ENCODE measurements around the gene CD33. TPM values are rescaled to one million over a fixed set of nuclear protein-coding genes. Genes with fewer than 3 reads are reported as not detected.
A peak's percentile ranks its signal among the peaks of the same experiment; 100 is the strongest.

CD33 gene
- total and polyA plus RNA-seq, 9 of the 15 experiments (the other 6 are each of a cell fraction or from before 2014, with no cell fraction given) = 36.1 to 88.6 (median 49.6) TPM

- peak; percentile 86 for TF ChIP-seq NCOA1 (IDR thresholded peaks at IDR 0.05; ENCODE audit: low read depth)
- 0 out of 2 replicates have a peak, but pooled peaks have one; percentile 40 for TF ChIP-seq NFRKB (IDR thresholded peaks at IDR 0.05; ENCODE audit: low read depth)
- TF ChIP-seq MAZ (CRISPR knock-in tag; conservative IDR thresholded peaks at IDR 0.05 in 1 of 2, IDR thresholded peaks at IDR 0.05 in 1 of 2) = peak; percentile 34 to 81; a peak in 3 of 4 replicates
- peak; percentile 62; the same call in 1 of the 2 replicates for TF ChIP-seq ZNF395 (CRISPR knock-in tag; IDR thresholded peaks at IDR 0.05)
- peak; percentile 63 for TF ChIP-seq ELF1 (tag; IDR thresholded peaks at IDR 0.05)
- TF ChIP-seq UBTF (IDR thresholded peaks at IDR 0.05; ENCODE audit: borderline replicate concordance in 1 of 2, low read depth in 2 of 2, low read length in 2 of 2) = peak; percentile 81 to 94; a peak in 3 of 4 replicates
These were observed at the start of gene CD33 (continued) for GRCh38 chr19:51224898-51225393.

- H3K9ac ChIP-seq (ENCODE audit: insufficient read depth in 1 of 2, low read depth in 2 of 2, low read length in 2 of 2) = no peak overlapping the region
- H3K27ac ChIP-seq (ENCODE audit: extremely low read depth, low read depth, low read length) = no peak overlapping the region
- H3K4me1 ChIP-seq (replicated peaks in 1 of 2; ENCODE audit: control insufficient read depth in 2 of 2, insufficient read depth in 2 of 2, low read length in 2 of 2) = peaks cover 0 to 10% of the 10 kb centered on the region in 2 experiments; a peak in 2 of 5 replicates
- FAIRE-seq (no peak), ATAC-seq (no peak), DNase-seq (ENCODE audit: extremely low read depth in 1 of 4, low spot score in 3 of 4) (no peak)
- ChIA-PET CTCF (ENCODE audit: low intra/inter-chr PET ratio) (no interaction called here), POLR2A (no interaction called here)
- H4K20me1 ChIP-seq (replicated peaks; ENCODE audit: control insufficient read depth, insufficient read depth, low read length) = no peaks in the 10 kb centered on the region; the same call in 1 of the 2 replicates
- no peak overlapping the region for H3K4me3 ChIP-seq
- no peak overlapping the region for H2AFZ ChIP-seq (ENCODE audit: low read depth, low read length)
- in situ Hi-C loops (cut with MboI) = no loop called here
- H3K9me3 ChIP-seq (replicated peaks; ENCODE audit: control insufficient read depth, insufficient read depth, low read depth, low read length) = no peaks in the 10 kb centered on the region
- no peaks in the 10 kb centered on the region for H3K9me1 ChIP-seq (ENCODE audit: control insufficient read depth, insufficient read depth, low read length)
- intact Hi-C loops (cut with micrococcal nuclease) = no loop called here
- H3K79me2 ChIP-seq (ENCODE audit: control insufficient read depth, insufficient read depth, low read length) = no peaks in the 10 kb centered on the region
- no peak overlapping the region for H3K4me2 ChIP-seq (ENCODE audit: insufficient read depth, low read length)
- 0% methylated on average over 1 of the region's 1 CpG for WGBS (ENCODE audit: insufficient coverage, low coverage, missing lambda C conversion rate)
- H3K27me3 ChIP-seq (ENCODE audit: control insufficient read depth in 2 of 2, insufficient read depth in 2 of 2, low read length in 2 of 2) = peaks cover 3 to 27% of the 10 kb centered on the region in 2 experiments; a peak in 4 of 5 replicates
- no TSS peak for BruUV-seq (replicated peaks)
- H3K36me3 ChIP-seq (ENCODE audit: control insufficient read depth, insufficient read depth, low read length) = no peaks in the 10 kb centered on the region
- TF ChIP-seq ERF (CRISPR knock-in tag; IDR thresholded peaks at IDR 0.05) (no peak), YBX1 (IDR thresholded peaks at IDR 0.05) (no peak), ZNF449 (CRISPR knock-in tag; IDR thresholded peaks at IDR 0.05) (no peak), RFX7 (CRISPR knock-in tag; IDR thresholded peaks at IDR 0.05) (no peak), EP400 (IDR thresholded peaks at IDR 0.05) (no peak), PRPF4 (IDR thresholded peaks at IDR 0.05; ENCODE audit: insufficient read depth, low read depth, low read length, poor library complexity, severe bottlenecking) (no peak), BRD4 (IDR thresholded peaks at IDR 0.05) (no peak), CHD4 (IDR thresholded peaks at IDR 0.05; ENCODE audit: insufficient read depth, insufficient replicate concordance, low read depth, low read length, poor library complexity, severe bottlenecking) (no peak), EHMT2 (IDR thresholded peaks at IDR 0.05) (no peak), ZNF77 (CRISPR knock-in tag; IDR thresholded peaks at IDR 0.05) (no peak), MCM5 (IDR thresholded peaks at IDR 0.05; ENCODE audit: low read depth) (no peak)
These were observed 45.6 kb upstream of the CD33 start for GRCh38 chr19:51179256-51179655.
